HG03135 (cell line): ENCODE data around the gene NPHS1.

Experiments
- ATAC-seq: cut with Tn5 transposase; IDR thresholded peaks from one replicate; pipeline ENCODE4 v1.9.1; 2021; ENCODE audit warnings: mild to moderate bottlenecking, moderate library complexity; ENCODE audit not compliant: unreplicated experiment

NPHS1 gene

GRCh38 chr19:35789195-35789977, 62.9 kb downstream of the NPHS1 start:
- ATAC-seq: no peak

GRCh38 chr19:35788205-35788960, 63.9 kb downstream of the NPHS1 start:
- no peak for ATAC-seq

GRCh38 chr19:35787227-35787799, 65.0 kb downstream of the NPHS1 start:
- ATAC-seq: no peak

- ATAC-seq: no peak
Measured at GRCh38 chr19:35786299-35787160, 65.8 kb downstream of the NPHS1 start.

GRCh38 chr19:35785339-35785627, 67.0 kb downstream of the NPHS1 start:
- ATAC-seq: no peak

GRCh38 chr19:35784503-35785338, 67.6 kb downstream of the NPHS1 start:
- no peak for ATAC-seq

GRCh38 chr19:35783469-35784434, 68.6 kb downstream of the NPHS1 start:
- no peak for ATAC-seq

GRCh38 chr19:35782589-35782988, 69.7 kb downstream of the NPHS1 start:
- ATAC-seq: no peak

GRCh38 chr19:35781650-35782049, 70.7 kb downstream of the NPHS1 start:
- ATAC-seq: no peak

- ATAC-seq: no peak
Measured at GRCh38 chr19:35780717-35781116, 71.6 kb downstream of the NPHS1 start.

- no peak for ATAC-seq
Measured at GRCh38 chr19:35780058-35780457, 72.2 kb downstream of the NPHS1 start.

GRCh38 chr19:35779033-35779432, 73.3 kb downstream of the NPHS1 start:
- ATAC-seq: no peak

- no peak for ATAC-seq
Measured at GRCh38 chr19:35777961-35778360, 74.3 kb downstream of the NPHS1 start.

- no peak for ATAC-seq
Measured at GRCh38 chr19:35777086-35777841, 75.0 kb downstream of the NPHS1 start.

- ATAC-seq: no peak
Measured at GRCh38 chr19:35776102-35776788, 76.1 kb downstream of the NPHS1 start.
